Pancreas (tissue), 10 donors: ENCODE data around the gene RREB1. TPM values are rescaled to one million over a fixed set of nuclear protein-coding genes. Genes with fewer than 3 reads are reported as not detected.
A peak's percentile ranks its signal among the peaks of the same experiment; 100 is the strongest.
"Not testable (repeated sequence)": the region's sequence is repeated elsewhere in the genome, so short reads cannot be mapped to it uniquely, and the experiment has no call there.

Source experiments
- ATAC-seq, 4 donors: fragments of 200-7000 bp; cut with Tn5 transposase; one replicate each; pipeline versions ENCODE4 v1.8.0 to v1.9.1; 2020; ENCODE audit warnings: mild to moderate bottlenecking in 4 of 4, moderate library complexity in 4 of 4
- DNase-seq, 6 donors: peaks; one replicate each; pipeline ENCODE4 v3.0.0-alpha.2; 2020
- FAIRE-seq: peaks from 2 replicates; lab custom pipeline; 2012; peaks lifted over from hg19 to GRCh38; lab: Jason Lieb, UNC
- H3K27ac ChIP-seq, 4 donors: fragments of 200-600 bp; sonication (generic); 1 replicate in 3 of 4; 2 replicates in 1 of 4; pipeline versions ENCODE4 v1.5.0 to v1.8.0; 2020
- H3K27me3 ChIP-seq, 4 donors: fragments of 200-600 bp; one replicate each; pipeline ENCODE4 v1.8.0; 2021
- H3K36me3 ChIP-seq, 3 donors: fragments of 200-600 bp; sonication (generic) in 1 of 3; one replicate each; pipeline versions ENCODE4 v1.5.0 to v1.8.0; 2020 to 2021
- H3K4me1 ChIP-seq, 3 donors: fragments of 200-600 bp; one replicate each; pipeline ENCODE4 v1.8.0; 2021
- H3K4me3 ChIP-seq, 4 donors: fragments of 200-600 bp; sonication (generic) in 2 of 4; one replicate each; pipeline versions ENCODE4 v1.5.0 to v1.8.0; 2020 to 2021
- H3K9me3 ChIP-seq, 4 donors: fragments of 200-600 bp; one replicate each; pipeline ENCODE4 v1.8.0; 2021
- CTCF ChIP-seq, 4 donors: fragments of 200-600 bp; sonication (generic) in 3 of 4; IDR thresholded peaks; one replicate each; pipeline versions ENCODE4 v1.5.0 to v1.8.0; 2021; ENCODE audit warnings: antibody characterized with exemption in 4 of 4
- WGBS, 2 donors: extraction: QIAGEN DNeasy Blood & Tissue Kit; methylation state at CpG; one replicate each; pipeline ENCODE4 v1.1.7; 2013; 5-methylcytosine and 5-hydroxymethylcytosine counted together
- intact Hi-C, 3 donors: fragments of 100-400 bp; cut with DNase I; formaldehyde crosslinking; loops; one replicate each; pipeline versions ENCODE4 v1.11.1 to v1.14.2; 2022
- polyA plus RNA-seq, 2 donors: library from polyadenylated mRNA; stranded (reverse); fragments of 200-250 nt; gene quantifications; one replicate each; pipeline ENCODE4 v1.2.3, GENCODE V29; 2013
- total RNA-seq, 6 donors: library from RNA; stranded (reverse); fragmentation: NEBNext Ultra II Directional in 4 of 6; extraction: Animal tissue kit (Norgen Biotek cat#: 25700) in 4 of 6; gene quantifications; one replicate each; pipeline versions ENCODE4 v1.2.1 to v1.2.4, GENCODE V29; 2021 to 2023
- donor health status: healthy with polysubstance abuse.
- donor health status: DM: no; HTN: no; CAD: no; lungs with moderate emphysema.
- donor health status: DM: no; HTN: no; CAD: no.
- donor health status: control.
- donor health status: control.
- donor health status: Bipolar disorder and iron deficiency.
- donor health status: DM: yes; HTN: yes; CAD: no.
- donor health status: DM: no; HTN: no; CAD: no.
- donor health status: DM: no; HTN: no; CAD: no.
- donor health status: DM: yes; HTN: yes; CAD: no.

Gene RREB1
- total and polyA plus RNA-seq, 8 donors: 8.9 to 45.3 (median 29.1) TPM

GRCh38 chr6:7261852-7262461 is 154.2 kb downstream of the RREB1 start:
- Histone ChIP-seq H3K36me3 (no peaks in the 10 kb centered on the region), H3K27me3 (no peaks in the 10 kb centered on the region), H3K27ac (peak overlapping the region; percentile 64 to 86 (median 76)), H3K4me1 (peaks cover 5 to 9% (median 6%) of the 10 kb centered on the region in 3 donors), H3K9me3 (no peaks in the 10 kb centered on the region), H3K4me3 (peak overlapping the region; percentile 39 to 51 (median 49))
- no peak for FAIRE-seq
- peak; percentile 7 to 36 (median 24) for ATAC-seq
- peak in 4 of 6 donors; percentile 39 to 78 (median 56) for DNase-seq
- no peak for TF ChIP-seq CTCF (IDR thresholded peaks at IDR 0.05)
- intact Hi-C loops: no loop called here
- 28 to 39% methylated on average over 13 of the region's 13 CpGs for WGBS, 2 donors

- FAIRE-seq: no peak
- H3K9me3 ChIP-seq: no peaks in the 10 kb centered on the region
- 90 to 91% methylated on average over 16 of the region's 16 CpGs for WGBS, 2 donors
- H3K27ac ChIP-seq: no peak overlapping the region
- H3K4me3 ChIP-seq: no peak overlapping the region
- peaks cover 5 to 13% (median 6%) of the 10 kb centered on the region in 3 donors for H3K4me1 ChIP-seq
- TF ChIP-seq CTCF (IDR thresholded peaks at IDR 0.05): no peak
- intact Hi-C loops: no loop called here
- no peak for ATAC-seq
- no peaks in the 10 kb centered on the region for H3K36me3 ChIP-seq
- no peaks in the 10 kb centered on the region for H3K27me3 ChIP-seq
- DNase-seq: peak in 2 of 6 donors; percentile 12 to 48
These were observed 155.2 kb downstream of the RREB1 start for GRCh38 chr6:7262746-7263518.

- intact Hi-C loops: not testable (repeated sequence)
These were observed 155.7 kb downstream of the RREB1 start for GRCh38 chr6:7263519-7263805.

GRCh38 chr6:7264041-7264440 is 156.3 kb downstream of the RREB1 start:
- ATAC-seq (no peak), FAIRE-seq (no peak), DNase-seq (peak in 3 of 6 donors; percentile 9 to 33 (median 13))
- no peak overlapping the region for H3K4me3 ChIP-seq
- peaks cover 5 to 13% (median 6%) of the 10 kb centered on the region in 3 donors for H3K4me1 ChIP-seq
- H3K27ac ChIP-seq: no peak overlapping the region
- H3K36me3 ChIP-seq: no peaks in the 10 kb centered on the region
- H3K27me3 ChIP-seq: no peaks in the 10 kb centered on the region
- intact Hi-C loops: no loop called here
- 91 to 92% methylated on average over 15 of the region's 15 CpGs for WGBS, 2 donors
- no peaks in the 10 kb centered on the region for H3K9me3 ChIP-seq
- no peak for TF ChIP-seq CTCF (IDR thresholded peaks at IDR 0.05)

More at GRCh38 chr6:7263519-7263805, 155.7 kb downstream of the RREB1 start:
- H3K9me3 ChIP-seq, FAIRE-seq, H3K36me3 ChIP-seq, ATAC-seq, H3K27me3 ChIP-seq, H3K4me3 ChIP-seq, H3K27ac ChIP-seq, DNase-seq: not testable (repeated sequence)
- 92 to 98% methylated on average over 9 of the region's 9 CpGs for WGBS, 2 donors
- H3K4me1 ChIP-seq: peaks cover 5 to 13% (median 6%) of the 10 kb centered on the region in 3 donors

GRCh38 chr6:7264686-7265384 is 157.1 kb downstream of the RREB1 start:
- Histone ChIP-seq H3K27ac (no peak overlapping the region), H3K9me3 (no peaks in the 10 kb centered on the region), H3K4me3 (no peak overlapping the region), H3K4me1 (peaks cover 5 to 13% (median 6%) of the 10 kb centered on the region in 3 donors), H3K36me3 (no peaks in the 10 kb centered on the region), H3K27me3 (no peaks in the 10 kb centered on the region)
- peak in 2 of 6 donors; percentile 15 to 24 for DNase-seq
- FAIRE-seq: no peak
- 72 to 75% methylated on average over 17 of the region's 17 CpGs for WGBS, 2 donors
- TF ChIP-seq CTCF (IDR thresholded peaks at IDR 0.05): no peak
- ATAC-seq: no peak
- intact Hi-C loops: no loop called here

GRCh38 chr6:7265385-7265726 is 157.6 kb downstream of the RREB1 start:
- ATAC-seq, H3K9me3 ChIP-seq, H3K36me3 ChIP-seq, H3K4me3 ChIP-seq, DNase-seq, H3K27me3 ChIP-seq, intact Hi-C loops, FAIRE-seq, H3K27ac ChIP-seq: not testable (repeated sequence)
- WGBS, 2 donors: 93 to 95% methylated on average over 7 of the region's 7 CpGs
- H3K4me1 ChIP-seq: peaks cover 6 to 16% (median 8%) of the 10 kb centered on the region in 3 donors
